Liver (tissue), 9 donors: ENCODE data around the gene WNK2. TPM values are rescaled to one million over a fixed set of nuclear protein-coding genes. Genes with fewer than 3 reads are reported as not detected.

Experiments used
- DNase-seq: peaks from one replicate; pipeline ENCODE4 v3.0.0-alpha.2; 2017; ENCODE audit warnings: low spot score
- H3K27ac ChIP-seq, 2 donors: one replicate each; pipeline ENCODE4 v1.7.0; 2013; ENCODE audit warnings: inconsistent platforms in 2 of 2, low read length in 2 of 2, control low read depth in 1 of 2, low read depth in 1 of 2, mild to moderate bottlenecking in 1 of 2
- H3K27me3 ChIP-seq, 4 donors: one replicate each; pipeline versions ENCODE4 v1.6.1 to v1.7.0; 2013; ENCODE audit warnings: low read length in 3 of 4, inconsistent platforms in 1 of 4, mild to moderate bottlenecking in 1 of 4, moderate library complexity in 1 of 4; ENCODE audit not compliant: control insufficient read depth in 4 of 4, insufficient read depth in 4 of 4
- H3K36me3 ChIP-seq, 4 donors: one replicate each; pipeline versions ENCODE4 v1.6.1 to v1.7.0; 2013; ENCODE audit warnings: low read length in 3 of 4, mild to moderate bottlenecking in 3 of 4, low read depth in 1 of 4, moderate library complexity in 1 of 4; ENCODE audit not compliant: control insufficient read depth in 4 of 4, insufficient read depth in 3 of 4
- H3K4me1 ChIP-seq, 4 donors: one replicate each; pipeline versions ENCODE4 v1.6.1 to v1.7.0; 2013; ENCODE audit warnings: low read length in 3 of 4, mild to moderate bottlenecking in 3 of 4, moderate library complexity in 1 of 4; ENCODE audit not compliant: control insufficient read depth in 4 of 4, insufficient read depth in 4 of 4
- H3K4me3 ChIP-seq, 3 donors: one replicate each; pipeline versions ENCODE4 v1.6.1 to v1.7.0; 2013; ENCODE audit warnings: low read length in 3 of 3, control low read depth in 1 of 3, low read depth in 1 of 3, mild to moderate bottlenecking in 1 of 3
- H3K9ac ChIP-seq, 2 donors: one replicate each; pipeline ENCODE4 v1.7.0; 2013; ENCODE audit warnings: low read length in 2 of 2, mild to moderate bottlenecking in 2 of 2, moderate library complexity in 2 of 2, control low read depth in 1 of 2, low read depth in 1 of 2
- H3K9me3 ChIP-seq, 4 donors: one replicate each; pipeline versions ENCODE4 v1.6.1 to v1.7.0; 2013; ENCODE audit warnings: low read length in 3 of 4; ENCODE audit not compliant: control insufficient read depth in 4 of 4
- CTCF ChIP-seq: fragments of 150-350 bp; IDR thresholded peaks from 2 replicates; pipeline ENCODE4 v1.5.1; 2017; ENCODE audit warnings: improper control_type of control experiment, low read depth, low read length; ENCODE audit not compliant: missing input control
- EGR1 ChIP-seq, 2 donors: IDR thresholded peaks; 2 replicates each; pipeline ENCODE4 v1.6.1; 2016 to 2018; ENCODE audit warnings: antibody characterized with exemption in 2 of 2, low read depth in 2 of 2
- FOXA1 ChIP-seq: IDR thresholded peaks from 2 replicates; pipeline ENCODE4 v1.6.1; 2016; ENCODE audit warnings: antibody characterized with exemption
- FOXA2 ChIP-seq: IDR thresholded peaks from 2 replicates; pipeline ENCODE4 v1.6.1; 2016; ENCODE audit warnings: antibody characterized with exemption
- GABPA ChIP-seq, 2 donors: IDR thresholded peaks in 1 of 2; conservative IDR thresholded peaks in 1 of 2; 2 replicates each; pipeline ENCODE4 v1.6.1; 2016; ENCODE audit warnings: antibody characterized with exemption in 2 of 2, mild to moderate bottlenecking in 1 of 2, moderate library complexity in 1 of 2
- JUND ChIP-seq, 2 donors: IDR thresholded peaks; 2 replicates each; pipeline ENCODE4 v1.6.1; 2016; ENCODE audit warnings: antibody characterized with exemption in 2 of 2
- MAX ChIP-seq: IDR thresholded peaks from 2 replicates; pipeline ENCODE4 v1.6.1; 2016; ENCODE audit warnings: antibody characterized with exemption
- NR2F2 ChIP-seq: IDR thresholded peaks from 2 replicates; pipeline ENCODE4 v1.6.1; 2016; ENCODE audit warnings: antibody characterized with exemption
- RAD21 ChIP-seq, 2 donors: IDR thresholded peaks; 2 replicates each; pipeline ENCODE4 v1.6.1; 2016; ENCODE audit warnings: antibody characterized with exemption in 2 of 2, mild to moderate bottlenecking in 2 of 2
- REST ChIP-seq: IDR thresholded peaks from 2 replicates; pipeline ENCODE4 v1.6.1; 2016; ENCODE audit warnings: antibody characterized with exemption, mild to moderate bottlenecking
- RXRA ChIP-seq, 2 donors: IDR thresholded peaks; 2 replicates each; pipeline ENCODE4 v1.6.1; 2017 to 2018; ENCODE audit warnings: antibody characterized with exemption in 2 of 2, mild to moderate bottlenecking in 1 of 2
- SP1 ChIP-seq: IDR thresholded peaks from 2 replicates; pipeline ENCODE4 v1.6.1; 2018; ENCODE audit warnings: antibody characterized with exemption, mild to moderate bottlenecking
- ZBTB33 ChIP-seq: IDR thresholded peaks from 2 replicates; pipeline ENCODE4 v1.6.1; 2016; ENCODE audit warnings: antibody characterized with exemption
- WGBS: extraction: QIAGEN DNeasy Blood & Tissue Kit; methylation state at CpG from one replicate; pipeline ENCODE4 v1.1.7; 2013; 5-methylcytosine and 5-hydroxymethylcytosine counted together
- polyA plus RNA-seq, 2 donors: library from polyadenylated mRNA; stranded (reverse) in 1 of 2; unstranded in 1 of 2; fragments of 200-250 nt in 1 of 2; fragments of >200 nt in 1 of 2; fragmentation: Nextera tagmentation in 1 of 2; extraction: Ambion mirVana in 1 of 2; gene quantifications; one replicate each; pipeline versions ENCODE4 v1.2.1 to v1.2.3, GENCODE V29; 2013 to 2015
- total RNA-seq, 2 donors: library from RNA; depleted of rRNA; stranded (reverse); fragments of >200 nt; gene quantifications; one replicate each; pipeline ENCODE4 v1.2.3, GENCODE V29; 2014
- donor health status: healthy.
- donor health status: healthy.
- donor health status: healthy.
- donor health status: healthy.
- donor health status: healthy.

Gene WNK2
- total and polyA plus RNA-seq, 4 donors: 0.65 to 4.4 (median 1.7) TPM

- no peak for DNase-seq
- Histone ChIP-seq H3K9ac (no peak overlapping the region), H3K36me3 (no peaks in the 10 kb centered on the region), H3K27ac (no peak overlapping the region), H3K27me3 (peaks cover 0 to 5% (median 0%) of the 10 kb centered on the region in 4 donors), H3K4me1 (peaks cover 0 to 17% (median 7%) of the 10 kb centered on the region in 4 donors), H3K4me3 (peak overlapping the region in 1 of 3 donors; percentile 51), H3K9me3 (no peaks in the 10 kb centered on the region)
- no peak for TF ChIP-seq REST
- TF ChIP-seq EGR1 (IDR thresholded peaks at IDR 0.05; ENCODE audit: low read depth in 2 of 2): no peak
- TF ChIP-seq FOXA1: no peak
- TF ChIP-seq ZBTB33: no peak
- TF ChIP-seq GABPA (IDR thresholded peaks at IDR 0.05 in 1 of 2, conservative IDR thresholded peaks at IDR 0.05 in 1 of 2): no peak
- no peak for TF ChIP-seq RAD21 (IDR thresholded peaks at IDR 0.05)
- no peak for TF ChIP-seq RXRA (IDR thresholded peaks at IDR 0.05)
- TF ChIP-seq FOXA2: no peak
- no peak for TF ChIP-seq MAX
- no peak for TF ChIP-seq CTCF
- 64% methylated on average over 61 of the region's 61 CpGs for WGBS
Measured at GRCh38 chr9:93185266-93186214, 1.6 kb downstream of the WNK2 start.

GRCh38 chr9:93186215-93186945 is 2.4 kb downstream of the WNK2 start:
- H3K36me3 ChIP-seq: no peaks in the 10 kb centered on the region
- H3K4me3 ChIP-seq: no peak overlapping the region
- no peak for TF ChIP-seq SP1
- no peak for TF ChIP-seq CTCF
- TF ChIP-seq MAX: no peak
- TF ChIP-seq NR2F2: no peak
- TF ChIP-seq JUND (IDR thresholded peaks at IDR 0.05): no peak
- H3K4me1 ChIP-seq: peaks cover 0 to 17% (median 7%) of the 10 kb centered on the region in 4 donors
- no peak overlapping the region for H3K9ac ChIP-seq
- H3K27ac ChIP-seq: no peak overlapping the region
- 79% methylated on average over 16 of the region's 16 CpGs for WGBS
- H3K9me3 ChIP-seq: no peaks in the 10 kb centered on the region
- no peak for DNase-seq
- H3K27me3 ChIP-seq: peaks cover 0 to 5% (median 0%) of the 10 kb centered on the region in 4 donors
